ENCODE results near the gene JAG1. TPM values are rescaled to one million over a fixed set of nuclear protein-coding genes. Genes with fewer than 3 reads are reported as not detected.
A peak's percentile ranks its signal among the peaks of the same experiment; 100 is the strongest.

Gene JAG1
- total RNA-seq, 1 donor from 2014 or later, result 278 TPM

- peaks cover 52% of the 10 kb centered on the region for H3K4me1 ChIP-seq (ENCODE audit: insufficient read depth, low read length)
- H3K27me3 Mint-ChIP-seq (ENCODE audit: low read depth, unreplicated experiment), result no peaks in the 10 kb centered on the region
Observed at GRCh38 chr20:10636326-10636818, 37.4 kb downstream of the JAG1 start.

DNA sequence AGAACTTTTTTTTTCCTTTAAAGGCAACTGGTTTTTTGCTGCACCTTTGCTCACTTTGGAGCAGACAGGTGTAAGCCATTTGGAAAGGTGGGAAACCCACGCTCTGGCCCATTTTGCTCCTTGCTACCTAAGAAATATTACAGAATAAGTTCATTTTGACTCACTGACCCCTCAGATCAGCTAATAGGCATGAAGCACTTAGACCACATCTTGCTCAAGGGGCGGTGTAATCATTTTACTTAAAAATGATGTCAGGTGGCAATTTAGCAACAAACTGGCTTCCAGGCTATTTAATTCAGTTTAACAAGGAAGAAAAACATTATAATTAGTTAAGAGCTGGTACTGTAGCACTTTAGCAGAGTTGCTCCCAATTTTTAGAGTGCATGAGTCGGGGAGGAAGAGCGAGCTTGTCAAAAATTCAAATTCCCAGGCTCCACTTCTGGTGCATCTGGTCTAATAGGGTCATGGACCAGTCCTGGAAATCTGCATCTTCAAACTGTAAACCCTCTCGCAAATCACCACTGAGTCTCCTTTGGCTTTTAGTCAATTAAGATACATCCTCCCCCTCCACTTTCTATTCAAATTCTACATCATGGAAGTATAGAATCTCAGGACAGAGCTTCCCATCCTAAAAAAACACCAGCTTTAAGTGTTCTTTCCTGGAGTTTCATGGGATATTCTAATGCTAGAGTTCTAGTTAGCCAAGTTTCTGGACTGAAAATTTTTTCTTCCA lies 38.2 kb downstream of the JAG1 start:
- H3K79me2 ChIP-seq (ENCODE audit: insufficient read depth, low read length), result peaks cover 8% of the 10 kb centered on the region
- H3K4me3 ChIP-seq (ENCODE audit: insufficient read depth, low read depth, low read length), result no peak overlapping the region
- DNase-seq (ENCODE audit: low read depth) (no peak), FAIRE-seq (no peak)
- peak overlapping the region; percentile 21 for H3K4me2 ChIP-seq (ENCODE audit: low read length)
- H3K4me1 Mint-ChIP-seq (ENCODE audit: low read depth, unreplicated experiment), result peaks cover 54% of the 10 kb centered on the region
- peak overlapping the region; percentile 58 for H3K27ac ChIP-seq (ENCODE audit: low read depth, low read length)
- H3K4me3 Mint-ChIP-seq (ENCODE audit: unreplicated experiment), result no peak overlapping the region
- H3K36me3 Mint-ChIP-seq (ENCODE audit: low read depth, unreplicated experiment), result peaks cover 19% of the 10 kb centered on the region
- peaks cover 52% of the 10 kb centered on the region for H3K4me1 ChIP-seq (ENCODE audit: insufficient read depth, low read length)
- H3K36me3 ChIP-seq (ENCODE audit: insufficient read depth, low read length), result peaks cover 18% of the 10 kb centered on the region
- TF ChIP-seq EZH2 (IDR thresholded peaks at IDR 0.05; ENCODE audit: insufficient read depth, low read length) (no peak), CTCF (IDR thresholded peaks at IDR 0.05; ENCODE audit: insufficient read depth, low read depth, low read length) (no peak)
- no peaks in the 10 kb centered on the region for H3K27me3 Mint-ChIP-seq (ENCODE audit: low read depth, unreplicated experiment)
- H3K9me3 ChIP-seq (ENCODE audit: insufficient read depth, low read depth, low read length), result no peaks in the 10 kb centered on the region
- no peaks in the 10 kb centered on the region for H3K27me3 ChIP-seq (ENCODE audit: insufficient read depth, low read length)
- no peak overlapping the region for H2AFZ ChIP-seq (ENCODE audit: low read depth, low read length)
- peak overlapping the region; percentile 36 for H3K9ac ChIP-seq (ENCODE audit: low read length)
- peak overlapping the region; percentile 41 for H3K27ac Mint-ChIP-seq (ENCODE audit: unreplicated experiment)
- peaks cover 17% of the 10 kb centered on the region for H4K20me1 ChIP-seq (ENCODE audit: insufficient read depth, low read length)
- H3K9me3 Mint-ChIP-seq (ENCODE audit: unreplicated experiment), result no peaks in the 10 kb centered on the region

More at GRCh38 chr20:10636326-10636818, 37.4 kb downstream of the JAG1 start:
- Mint-ChIP-seq H3K9me3 (ENCODE audit: unreplicated experiment) (no peaks in the 10 kb centered on the region), H3K27ac (ENCODE audit: unreplicated experiment) (peak overlapping the region; percentile 82), H3K36me3 (ENCODE audit: low read depth, unreplicated experiment) (peaks cover 19% of the 10 kb centered on the region), H3K4me1 (ENCODE audit: low read depth, unreplicated experiment) (peaks cover 58% of the 10 kb centered on the region), H3K4me3 (ENCODE audit: unreplicated experiment) (peak overlapping the region; percentile 62)
- Histone ChIP-seq H3K9ac (ENCODE audit: low read length) (peak overlapping the region; percentile 44), H3K9me3 (ENCODE audit: insufficient read depth, low read depth, low read length) (no peaks in the 10 kb centered on the region), H3K27me3 (ENCODE audit: insufficient read depth, low read length) (no peaks in the 10 kb centered on the region), H4K20me1 (ENCODE audit: insufficient read depth, low read length) (peaks cover 18% of the 10 kb centered on the region), H3K4me2 (ENCODE audit: low read length) (peak overlapping the region; percentile 57), H2AFZ (ENCODE audit: low read depth, low read length) (no peak overlapping the region), H3K27ac (ENCODE audit: low read depth, low read length) (peak overlapping the region; percentile 51), H3K36me3 (ENCODE audit: insufficient read depth, low read length) (peaks cover 25% of the 10 kb centered on the region), H3K4me3 (ENCODE audit: insufficient read depth, low read depth, low read length) (no peak overlapping the region), H3K79me2 (ENCODE audit: insufficient read depth, low read length) (peaks cover 8% of the 10 kb centered on the region)
- peak; percentile 72 for DNase-seq (ENCODE audit: low read depth)
- FAIRE-seq, result no peak
- TF ChIP-seq CTCF (IDR thresholded peaks at IDR 0.05; ENCODE audit: insufficient read depth, low read depth, low read length), result no peak
- TF ChIP-seq EZH2 (IDR thresholded peaks at IDR 0.05; ENCODE audit: insufficient read depth, low read length), result no peak

All from astrocyte (in vitro differentiated cells and primary cell).